ENCODE measurements around the gene KAT2B. TPM values are rescaled to one million over a fixed set of nuclear protein-coding genes. Genes with fewer than 3 reads are reported as not detected.

Gene KAT2B
- total RNA-seq, 1 experiment from 2014 or later = 3.2 TPM

- Histone ChIP-seq H3K4me3 (no peak overlapping the region), H3K9me2 (ENCODE audit: insufficient read depth) (no peaks in the 10 kb centered on the region), H3K4me2 (no peak overlapping the region), H3K79me2 (ENCODE audit: low read depth) (no peaks in the 10 kb centered on the region), H4K20me1 (ENCODE audit: insufficient read depth) (no peaks in the 10 kb centered on the region), H3K9me3 (ENCODE audit: insufficient read depth, low read depth) (no peaks in the 10 kb centered on the region), H3F3A (ENCODE audit: insufficient read depth, low read depth) (no peaks in the 10 kb centered on the region), H3K27me3 (ENCODE audit: insufficient read depth, low read depth) (no peaks in the 10 kb centered on the region), H3K36me3 (ENCODE audit: low read depth) (no peaks in the 10 kb centered on the region), H2AFZ (no peak overlapping the region), H3K4me1 (replicated peaks; ENCODE audit: insufficient read depth) (peaks cover 4% of the 10 kb centered on the region; the same call in 1 of the 2 replicates), H3K27ac (no peak overlapping the region)
- intact Hi-C loops (cut with micrococcal nuclease; ENCODE audit: unreplicated experiment) = no loop called here
- BruUV-seq (replicated peaks) = no TSS peak
- POLR2A ChIA-PET (ENCODE audit: unreplicated experiment) = interaction anchor here (0.5 kb wide), 2 partner anchors 91 to 214 kb away, joined by 3 to 7 read pairs; no protein-coding TSS in a partner anchor
- CTCF ChIA-PET = interaction anchor here (0.6 kb wide), 1 partner anchor 92 kb away, joined by 3 read pairs; the partner anchor contains the start of gene PP2D1
- DNase-seq = no peak
- TF ChIP-seq CTCF (conservative IDR thresholded peaks at IDR 0.05) (no peak), EZH2 (IDR thresholded peaks at IDR 0.05; ENCODE audit: low read depth) (no peak)
Measured at GRCh38 chr3:20103731-20104130, 63.5 kb downstream of the KAT2B start.

DNA sequence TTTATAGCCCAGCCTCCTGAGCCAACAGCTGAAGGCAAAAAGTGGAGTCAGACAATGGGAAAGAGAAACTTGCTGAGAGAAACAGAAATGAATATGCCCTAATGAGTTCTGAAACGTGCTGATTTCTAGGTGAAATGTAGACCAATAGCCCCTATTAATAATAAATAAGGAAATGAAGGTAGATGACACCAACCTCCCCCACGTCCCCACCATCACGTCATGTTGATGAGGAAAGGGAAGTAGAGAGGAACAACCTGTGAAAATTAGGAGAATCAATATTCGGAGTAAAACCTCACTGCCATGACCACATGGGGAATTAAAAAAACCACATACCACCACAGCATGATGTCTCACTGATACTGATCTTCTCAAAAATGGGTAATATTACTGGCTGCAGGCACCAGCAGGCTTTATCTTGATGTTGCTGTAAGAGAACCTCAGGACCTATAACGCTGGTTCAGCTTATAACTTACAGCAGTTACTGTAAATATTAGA is 64.0 kb downstream of the KAT2B start:
- CTCF ChIA-PET = no interaction called here
- intact Hi-C loops (cut with micrococcal nuclease; ENCODE audit: unreplicated experiment) = no loop called here
- Histone ChIP-seq H3K4me2 (no peak overlapping the region), H4K20me1 (ENCODE audit: insufficient read depth) (no peaks in the 10 kb centered on the region), H3K9me3 (ENCODE audit: insufficient read depth, low read depth) (no peaks in the 10 kb centered on the region), H3K79me2 (ENCODE audit: low read depth) (no peaks in the 10 kb centered on the region), H2AFZ (no peak overlapping the region), H3K9me2 (ENCODE audit: insufficient read depth) (no peaks in the 10 kb centered on the region), H3K36me3 (ENCODE audit: low read depth) (no peaks in the 10 kb centered on the region), H3F3A (ENCODE audit: insufficient read depth, low read depth) (no peaks in the 10 kb centered on the region), H3K27ac (no peak overlapping the region), H3K4me1 (replicated peaks; ENCODE audit: insufficient read depth) (peaks cover 5% of the 10 kb centered on the region; the same call in 1 of the 2 replicates), H3K4me3 (no peak overlapping the region), H3K27me3 (ENCODE audit: insufficient read depth, low read depth) (no peaks in the 10 kb centered on the region)
- no TSS peak for BruUV-seq (replicated peaks)
- no peak for DNase-seq
- POLR2A ChIA-PET (ENCODE audit: unreplicated experiment) = interaction anchor here (0.5 kb wide), 2 partner anchors 91 to 214 kb away, joined by 3 to 7 read pairs; no protein-coding TSS in a partner anchor
- TF ChIP-seq CTCF (conservative IDR thresholded peaks at IDR 0.05) = no peak
- no peak for TF ChIP-seq EZH2 (IDR thresholded peaks at IDR 0.05; ENCODE audit: low read depth)

DNA sequence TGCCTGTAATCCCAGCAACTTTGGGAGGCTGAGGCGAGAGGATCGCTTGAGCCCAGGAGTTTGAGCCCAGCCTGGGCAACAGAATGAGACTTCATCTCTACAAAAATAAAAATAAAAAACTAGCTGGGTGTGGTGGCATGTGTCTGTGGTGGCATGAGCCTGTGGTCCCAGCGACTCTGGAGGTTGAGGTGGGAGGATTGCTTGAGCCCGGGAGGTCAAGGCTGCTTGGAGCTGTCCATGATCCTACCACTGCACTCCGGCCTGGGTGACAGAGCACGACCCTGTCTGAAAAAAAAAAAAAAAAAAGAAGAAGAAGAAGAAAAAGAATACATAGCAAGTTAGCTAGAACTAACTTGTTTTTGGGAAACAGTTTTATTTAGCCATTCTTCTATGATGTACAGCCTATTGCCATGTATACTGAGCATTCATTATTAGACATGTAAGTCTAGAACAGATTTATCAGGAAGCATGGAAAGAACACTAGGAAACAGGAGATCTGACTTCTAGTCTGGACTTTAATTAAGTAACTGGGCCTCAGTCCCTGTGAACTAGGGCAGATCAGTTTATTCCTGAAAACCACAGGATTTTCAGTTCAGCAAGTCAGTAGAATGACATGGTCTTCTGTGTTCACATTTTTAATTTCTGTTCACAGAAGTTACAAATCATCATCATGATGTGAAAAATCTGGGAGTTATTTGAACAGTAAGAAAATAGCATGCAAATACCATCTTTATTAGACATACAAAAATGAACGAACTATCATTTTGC is 65.5 kb downstream of the KAT2B start:
- ChIA-PET POLR2A (ENCODE audit: unreplicated experiment) (no interaction called here), CTCF (no interaction called here)
- intact Hi-C loops (cut with micrococcal nuclease; ENCODE audit: unreplicated experiment) = no loop called here
- no peaks in the 10 kb centered on the region for H4K20me1 ChIP-seq (ENCODE audit: insufficient read depth)
- TF ChIP-seq EZH2 (IDR thresholded peaks at IDR 0.05; ENCODE audit: low read depth) = no peak
- no peak for TF ChIP-seq CTCF (conservative IDR thresholded peaks at IDR 0.05)
- no peak overlapping the region for H3K4me2 ChIP-seq
- no peak overlapping the region for H2AFZ ChIP-seq
- H3K27me3 ChIP-seq (ENCODE audit: insufficient read depth, low read depth) = no peaks in the 10 kb centered on the region
- no peaks in the 10 kb centered on the region for H3F3A ChIP-seq (ENCODE audit: insufficient read depth, low read depth)
- no peaks in the 10 kb centered on the region for H3K79me2 ChIP-seq (ENCODE audit: low read depth)
- H3K4me1 ChIP-seq (replicated peaks; ENCODE audit: insufficient read depth) = peaks cover 5% of the 10 kb centered on the region; the same call in 1 of the 2 replicates
- no peak overlapping the region for H3K4me3 ChIP-seq
- DNase-seq = no peak
- no peaks in the 10 kb centered on the region for H3K9me2 ChIP-seq (ENCODE audit: insufficient read depth)
- H3K27ac ChIP-seq = no peak overlapping the region
- no peaks in the 10 kb centered on the region for H3K9me3 ChIP-seq (ENCODE audit: insufficient read depth, low read depth)
- no TSS peak for BruUV-seq (replicated peaks)
- no peaks in the 10 kb centered on the region for H3K36me3 ChIP-seq (ENCODE audit: low read depth)

Data from PC-9 (cell line).